GM19043 (cell line): ENCODE measurements around the gene RNF34.

Source experiments
- ATAC-seq: cut with Tn5 transposase; IDR thresholded peaks from one replicate; pipeline ENCODE4 v1.9.1; 2021; ENCODE audit warnings: low read depth; ENCODE audit not compliant: unreplicated experiment

Gene RNF34

GRCh38 chr12:121432740-121433480, 33.0 kb downstream of the RNF34 start:
- ATAC-seq = no peak

DNA sequence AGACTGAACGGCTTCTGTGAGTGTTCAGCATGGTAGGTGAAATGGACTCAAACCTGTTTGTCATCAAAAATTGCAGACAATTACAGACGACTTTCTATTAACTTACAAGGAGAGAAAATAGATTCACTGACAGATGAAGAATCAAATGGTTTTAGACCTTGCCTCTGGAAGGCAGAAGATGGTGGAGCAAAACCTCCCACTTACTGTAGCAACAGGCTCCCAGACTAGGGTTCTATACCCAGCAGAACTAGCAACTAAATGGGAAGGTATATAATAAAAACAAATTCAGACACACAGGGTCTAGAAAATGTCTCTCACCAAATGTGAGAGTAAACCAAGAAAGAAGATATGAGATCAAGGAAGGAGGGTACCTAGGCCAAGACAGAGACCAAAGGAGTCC, 36.8 kb downstream of the RNF34 start:
- no peak for ATAC-seq

GRCh38 chr12:121438905-121439304, 39.0 kb downstream of the RNF34 start:
- no peak for ATAC-seq

DNA sequence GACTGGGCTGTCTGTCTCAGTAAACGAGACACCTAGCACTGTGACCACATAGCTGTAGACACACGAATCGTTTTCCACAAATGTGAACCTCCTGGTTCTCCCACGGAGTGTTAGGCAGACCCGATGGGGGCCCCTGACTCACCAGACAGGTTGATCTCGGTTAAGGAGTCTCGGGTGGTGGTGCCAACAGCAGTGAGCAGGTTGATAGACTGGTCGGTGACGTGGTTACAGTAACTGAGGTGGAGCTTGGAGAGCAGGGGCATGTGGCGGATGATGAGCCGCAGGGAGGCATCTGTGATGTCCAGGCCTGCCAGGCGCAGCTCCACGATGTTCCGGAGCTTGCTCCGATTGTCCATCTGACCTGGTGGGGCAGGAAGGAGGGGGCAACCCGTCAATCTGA, 39.8 kb downstream of the RNF34 start:
- ATAC-seq = no peak

- ATAC-seq = no peak
Measured at GRCh38 chr12:121440768-121441167, 40.9 kb downstream of the RNF34 start.

- ATAC-seq = no peak
Measured at GRCh38 chr12:121441555-121441954, 41.6 kb downstream of the RNF34 start.

DNA sequence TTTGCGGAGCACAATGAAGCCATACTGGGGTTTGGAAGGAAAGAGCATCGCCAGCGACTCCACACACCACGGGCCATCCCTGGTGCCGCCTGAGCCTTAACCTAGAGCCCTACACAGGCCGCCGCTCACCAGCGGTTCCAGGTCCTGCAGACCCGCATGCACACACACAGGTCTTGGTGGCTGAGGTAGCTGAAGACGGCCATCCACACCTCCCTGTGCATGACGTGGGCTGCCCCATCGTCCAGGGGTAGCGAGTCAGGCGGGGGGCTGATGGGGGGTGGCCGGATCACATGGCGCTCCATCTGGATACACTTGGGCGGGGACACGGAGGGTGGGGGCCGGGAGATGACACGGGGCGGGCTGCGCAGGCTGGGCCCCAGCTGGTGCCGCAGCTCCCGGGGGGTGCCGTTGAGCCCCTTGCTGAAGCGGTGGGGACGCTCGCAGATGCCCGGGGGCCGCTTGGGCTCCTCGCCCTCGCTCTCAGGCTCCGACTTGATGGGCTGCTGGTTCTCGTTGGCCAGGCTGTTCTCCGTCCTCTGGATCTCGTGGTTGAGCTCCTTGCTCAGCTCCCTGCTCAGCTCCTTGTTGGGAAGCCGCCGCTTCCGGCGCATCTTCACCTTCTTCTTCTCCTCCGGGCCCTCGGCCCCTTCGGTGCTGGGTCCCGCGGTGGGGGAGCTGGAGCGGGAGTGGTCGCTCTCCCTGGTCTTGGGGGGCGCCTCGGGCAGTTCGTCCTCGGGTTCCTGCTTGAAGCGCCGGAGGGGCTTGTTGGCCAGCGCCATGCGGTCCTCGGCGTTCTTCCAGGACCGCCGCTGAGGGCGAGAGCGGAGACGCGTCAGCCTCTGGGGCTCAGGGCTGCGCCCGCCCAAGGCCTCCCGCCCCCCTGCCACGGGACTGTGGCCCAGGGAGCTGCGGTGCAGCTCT, 42.4 kb downstream of the RNF34 start:
- no peak for ATAC-seq

- no peak for ATAC-seq
Measured at GRCh38 chr12:121443193-121443870, 43.4 kb downstream of the RNF34 start.

DNA sequence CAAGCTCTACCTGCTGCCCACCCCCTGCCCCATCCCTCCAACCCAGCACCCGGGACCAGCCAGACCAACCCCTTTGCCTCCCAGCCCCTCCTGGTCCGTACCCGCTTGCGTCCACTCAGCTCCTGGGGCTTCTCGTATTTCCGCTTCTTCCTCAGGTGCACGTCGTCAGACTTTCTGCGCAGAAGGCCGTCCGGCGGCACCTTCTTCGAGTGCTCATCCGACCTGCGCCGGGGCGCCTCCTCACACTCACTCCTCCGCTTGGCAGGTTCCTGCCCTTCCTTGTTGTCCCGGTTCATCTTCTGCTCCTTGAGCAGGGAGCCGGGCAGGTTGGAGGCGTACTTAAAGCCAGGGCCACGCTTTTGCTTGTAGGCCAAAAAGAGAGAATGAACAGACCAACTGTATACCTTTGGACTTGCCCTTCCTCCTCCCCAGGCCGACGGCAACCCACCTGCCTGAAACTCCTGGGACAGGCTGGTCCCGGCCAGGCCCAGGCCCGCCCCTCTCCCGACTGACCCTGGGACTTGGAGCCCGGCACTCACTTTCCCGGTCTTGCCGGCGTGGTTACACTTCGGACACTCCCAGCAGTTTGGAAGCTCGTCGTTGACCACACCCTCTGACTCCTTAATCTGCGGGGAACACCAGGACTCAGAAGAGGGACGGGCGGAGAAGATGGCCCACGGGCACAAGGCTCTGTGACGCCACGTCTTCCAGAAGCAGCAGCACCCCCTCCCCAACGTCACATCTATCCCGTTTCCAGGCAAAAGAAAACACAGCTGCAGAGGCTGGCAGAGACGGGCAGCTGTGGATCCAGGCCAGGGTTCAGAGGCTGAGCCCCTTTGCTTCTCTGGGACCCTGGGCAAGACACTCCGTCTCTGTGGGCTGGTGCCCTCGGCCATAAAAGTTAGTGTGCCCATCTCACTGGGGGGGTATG, 44.3 kb downstream of the RNF34 start:
- ATAC-seq = no peak

DNA sequence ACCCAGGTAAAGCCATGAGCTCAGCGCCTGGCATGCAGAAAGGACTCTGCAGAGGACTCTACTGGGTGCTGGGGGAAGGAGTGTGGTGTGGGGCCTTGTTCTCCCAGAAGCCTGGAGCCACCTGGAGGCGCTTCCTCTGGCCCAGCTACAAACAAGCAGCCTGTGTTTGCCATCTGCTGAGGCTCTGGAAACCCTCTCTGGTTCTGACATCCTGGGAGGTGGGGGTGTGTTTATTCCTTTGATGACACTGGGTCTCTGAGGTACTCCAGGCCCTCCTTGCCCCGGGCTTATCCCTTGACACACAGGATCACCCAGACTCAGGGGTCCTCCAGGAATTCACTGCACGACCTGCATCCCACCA, 44.9 kb downstream of the RNF34 start:
- no peak for ATAC-seq

- no peak for ATAC-seq
Measured at GRCh38 chr12:121446750-121447149, 46.8 kb downstream of the RNF34 start.

DNA sequence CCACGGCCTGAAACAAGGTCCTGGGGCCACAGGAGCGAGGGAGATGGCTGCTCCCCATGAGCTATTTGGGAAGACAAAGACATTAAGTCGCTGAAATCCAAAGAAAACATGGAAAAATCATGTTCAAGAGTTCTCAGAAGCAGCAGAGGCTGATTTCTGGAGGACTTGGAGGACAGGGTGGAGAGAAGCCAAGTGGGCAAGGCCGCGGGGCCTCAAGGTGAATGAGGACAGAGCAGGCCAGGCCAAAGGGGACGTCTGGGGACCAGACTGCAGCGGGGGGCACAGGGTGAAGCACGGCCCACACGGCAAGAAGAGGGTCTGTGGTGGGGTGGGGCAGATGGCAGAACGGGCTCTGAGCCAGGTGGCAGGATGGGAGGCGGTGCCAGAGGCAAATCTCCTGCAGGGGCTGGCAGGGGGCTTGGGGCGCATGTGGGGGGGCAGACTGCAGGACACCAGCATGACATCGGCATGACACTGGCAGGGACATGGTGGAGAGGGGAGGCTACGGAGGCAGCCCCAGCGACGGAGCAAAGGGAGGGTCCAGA, 48.9 kb downstream of the RNF34 start:
- no peak for ATAC-seq

- no peak for ATAC-seq
Measured at GRCh38 chr12:121451961-121452339, 52.0 kb downstream of the RNF34 start.

DNA sequence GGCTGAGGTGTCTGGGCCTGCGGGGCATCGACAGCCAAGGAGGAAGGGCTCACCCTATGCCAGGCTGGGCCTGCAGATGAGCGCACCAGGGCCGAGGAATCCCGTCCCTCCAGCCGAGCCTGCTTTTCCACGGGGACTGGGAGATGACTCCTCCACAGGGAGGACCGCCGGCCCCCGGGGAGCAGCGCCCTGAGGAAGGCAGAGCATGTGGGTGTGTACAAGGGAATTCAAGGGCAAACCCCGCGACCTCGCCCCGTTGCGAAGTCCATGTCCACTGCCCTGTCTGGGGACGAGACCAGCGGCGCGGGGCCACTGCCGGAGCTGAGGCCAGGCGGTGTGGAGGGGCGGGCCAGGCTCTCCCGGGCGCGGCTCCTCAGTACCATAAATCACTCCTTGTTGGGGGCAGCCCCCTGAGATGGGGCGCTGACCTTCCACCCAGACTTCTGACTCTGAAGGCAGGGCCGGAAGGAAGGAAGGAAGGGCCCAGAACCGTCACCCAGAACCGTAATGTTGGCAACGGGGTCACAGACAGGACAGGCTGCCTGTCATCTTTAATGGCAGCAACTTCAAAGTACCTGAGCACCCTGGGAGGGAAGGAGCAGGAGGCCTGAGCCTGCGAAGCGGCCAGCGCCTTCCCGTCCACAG, 52.5 kb downstream of the RNF34 start:
- ATAC-seq = no peak

DNA sequence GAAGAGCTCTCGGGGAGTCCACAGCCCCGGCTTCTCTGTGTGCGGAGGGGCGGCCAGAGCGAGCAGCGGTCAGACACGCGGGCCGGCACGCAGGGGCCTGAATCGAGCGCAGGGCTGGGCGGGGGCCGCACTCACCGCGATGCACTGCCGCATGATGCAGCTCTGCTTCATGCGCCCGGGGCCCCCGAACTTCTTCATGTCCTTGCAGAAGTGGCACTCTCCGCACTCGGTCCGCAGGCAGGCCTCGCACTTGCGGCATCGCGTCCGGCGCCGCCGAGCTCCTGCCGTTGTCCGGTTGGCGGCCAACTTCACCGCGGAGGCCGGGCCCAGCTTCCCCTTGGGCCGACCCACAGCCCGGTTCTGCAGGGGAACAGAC, 53.1 kb downstream of the RNF34 start:
- ATAC-seq = no peak

GRCh38 chr12:121453629-121454028, 53.7 kb downstream of the RNF34 start:
- ATAC-seq = no peak

DNA sequence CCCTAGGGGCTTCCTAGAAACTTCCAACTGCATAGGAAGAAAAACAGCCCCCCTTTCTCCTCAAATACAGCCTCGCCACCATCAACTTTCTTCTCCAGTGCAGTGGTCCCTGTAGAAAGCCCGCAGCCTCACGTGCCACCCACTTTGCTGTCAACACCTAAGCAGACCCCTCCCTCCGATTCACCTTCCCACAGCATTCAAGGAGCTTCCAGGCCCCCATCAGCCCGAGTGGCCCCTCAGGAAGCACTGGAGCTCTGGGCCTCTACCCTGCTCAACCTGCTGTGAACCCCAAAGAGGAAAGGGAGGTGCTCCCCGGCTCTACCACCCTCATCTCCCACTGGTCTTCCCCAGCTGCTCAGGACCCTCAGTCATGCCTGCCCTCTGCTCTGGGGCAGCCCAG, 55.0 kb downstream of the RNF34 start:
- no peak for ATAC-seq

DNA sequence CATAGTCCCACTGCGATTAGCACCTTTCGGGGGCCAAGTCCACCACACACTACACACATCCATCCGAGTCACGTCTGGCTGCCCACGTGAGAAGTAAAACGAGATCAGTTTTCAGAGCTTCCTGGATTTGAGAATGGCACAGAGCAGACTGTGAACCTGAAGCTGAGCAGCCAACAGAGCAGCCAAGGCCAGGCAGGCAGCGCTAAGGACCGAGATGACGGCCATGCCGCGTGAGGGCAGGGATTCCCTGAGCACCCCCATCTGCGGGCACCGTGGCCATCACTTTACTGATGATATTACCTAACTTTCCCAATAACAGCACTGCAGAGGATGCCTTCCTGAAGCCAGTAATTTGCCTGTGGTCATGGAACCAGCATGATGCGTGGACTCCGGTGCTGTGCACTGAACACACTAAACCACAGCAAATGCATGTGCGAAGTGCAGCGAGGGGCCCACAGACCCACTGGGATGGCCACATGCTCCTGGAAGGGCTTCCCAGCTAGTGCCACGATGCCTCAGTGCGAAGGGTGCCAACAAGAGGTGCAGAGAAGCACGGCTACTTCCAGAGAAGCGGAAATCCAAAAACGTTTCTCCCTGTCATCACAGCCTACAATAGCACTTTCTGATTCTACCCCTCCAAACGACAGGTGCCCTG, 56.0 kb downstream of the RNF34 start:
- no peak for ATAC-seq

- no peak for ATAC-seq
Measured at GRCh38 chr12:121456551-121456950, 56.6 kb downstream of the RNF34 start.
